Measurements from ENCODE around the gene ARMC6. TPM values are rescaled to one million over a fixed set of nuclear protein-coding genes. Genes with fewer than 3 reads are reported as not detected.
"Not testable (repeated sequence)": the region's sequence is repeated elsewhere in the genome, so short reads cannot be mapped to it uniquely, and the experiment has no call there.

ARMC6 gene
- total and polyA plus RNA-seq, 2 of the 13 experiments (the other 11 are each of a cell fraction or from before 2014, with no cell fraction given): 16.2 to 36.8 TPM

DNA sequence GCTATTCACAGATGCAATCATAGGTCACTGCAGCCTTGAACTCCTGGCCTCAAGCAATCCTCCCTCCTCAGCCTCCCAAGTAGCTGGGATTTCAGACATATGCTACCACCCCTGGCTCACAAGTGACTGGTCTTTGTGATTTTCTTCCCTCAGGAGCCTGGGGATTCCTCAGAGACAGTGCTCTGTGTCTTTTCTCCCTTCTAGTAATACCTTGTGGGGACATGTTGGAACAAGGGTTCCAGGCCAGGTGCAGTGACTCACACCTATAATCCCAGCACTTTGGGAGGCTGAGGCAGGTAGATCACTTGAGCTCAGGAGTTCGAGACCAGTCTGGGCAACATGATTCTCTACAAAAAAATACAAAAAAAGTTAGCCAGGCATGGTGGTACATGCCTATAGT is 10.0 kb upstream of the ARMC6 start:
- H4K20me1 ChIP-seq (ENCODE audit: insufficient read depth, low read length); DNase-seq (ENCODE audit: low spot score); H3K9ac ChIP-seq (ENCODE audit: insufficient read depth, low read depth, low read length); in situ Hi-C loops (cut with HindIII; ENCODE audit: extremely low pct_ligation_motif_present, low pct_unique_long_range_greater_than_20kb); H3K27me3 ChIP-seq (ENCODE audit: control insufficient read depth in 1 of 2, insufficient read depth in 2 of 2, low read length in 2 of 2); ATAC-seq; intact Hi-C loops (cut with micrococcal nuclease; ENCODE audit: unreplicated experiment); H3K4me3 ChIP-seq (replicated peaks in 1 of 3; ENCODE audit: insufficient read depth in 1 of 3, low read depth in 2 of 3, low read length in 3 of 3); H2AFZ ChIP-seq (ENCODE audit: low read length); BruUV-seq (replicated peaks); FAIRE-seq; H3K27ac ChIP-seq (ENCODE audit: extremely low read length, insufficient read depth, low read length); POLR2A ChIA-PET; CTCF ChIA-PET (ENCODE audit: low intra/inter-chr PET ratio, low total read pairs); H3K9me3 ChIP-seq (ENCODE audit: low read length): not testable (repeated sequence)
- Histone ChIP-seq H3K79me2 (ENCODE audit: insufficient read depth, low read length) (peaks cover 23% of the 10 kb centered on the region), H3K4me1 (ENCODE audit: insufficient read depth, low read length) (peaks cover 54% of the 10 kb centered on the region), H3K36me3 (replicated peaks in 1 of 2; ENCODE audit: control insufficient read depth in 1 of 2, insufficient read depth in 2 of 2, low read length in 2 of 2) (peaks cover 26 to 65% of the 10 kb centered on the region in 2 experiments), H3K4me2 (ENCODE audit: low read depth, low read length) (0 out of 2 replicates have a peak overlapping the region, but pooled peaks have one; percentile 8)
- 100% methylated on average over 1 of the region's 1 CpG for WGBS (ENCODE audit: low lambda C conversion rate)
- TF ChIP-seq, protein P1, sequence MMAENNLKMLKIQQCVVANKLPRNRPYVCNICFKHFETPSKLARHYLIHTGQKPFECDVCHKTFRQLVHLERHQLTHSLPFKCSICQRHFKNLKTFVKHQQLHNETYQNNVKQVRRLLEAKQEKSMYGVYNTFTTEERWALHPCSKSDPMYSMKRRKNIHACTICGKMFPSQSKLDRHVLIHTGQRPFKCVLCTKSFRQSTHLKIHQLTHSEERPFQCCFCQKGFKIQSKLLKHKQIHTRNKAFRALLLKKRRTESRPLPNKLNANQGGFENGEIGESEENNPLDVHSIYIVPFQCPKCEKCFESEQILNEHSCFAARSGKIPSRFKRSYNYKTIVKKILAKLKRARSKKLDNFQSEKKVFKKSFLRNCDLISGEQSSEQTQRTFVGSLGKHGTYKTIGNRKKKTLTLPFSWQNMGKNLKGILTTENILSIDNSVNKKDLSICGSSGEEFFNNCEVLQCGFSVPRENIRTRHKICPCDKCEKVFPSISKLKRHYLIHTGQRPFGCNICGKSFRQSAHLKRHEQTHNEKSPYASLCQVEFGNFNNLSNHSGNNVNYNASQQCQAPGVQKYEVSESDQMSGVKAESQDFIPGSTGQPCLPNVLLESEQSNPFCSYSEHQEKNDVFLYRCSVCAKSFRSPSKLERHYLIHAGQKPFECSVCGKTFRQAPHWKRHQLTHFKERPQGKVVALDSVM (CRISPR knock-in tag; IDR thresholded peaks at IDR 0.05): peak; percentile 37; the same call in 1 of the 2 replicates

- ATAC-seq: no peak
- no peak overlapping the region for H2AFZ ChIP-seq (ENCODE audit: low read length)
- peaks cover 54% of the 10 kb centered on the region for H3K4me1 ChIP-seq (ENCODE audit: insufficient read depth, low read length)
- H3K79me2 ChIP-seq (ENCODE audit: insufficient read depth, low read length): peaks cover 20% of the 10 kb centered on the region
- no peak overlapping the region for H3K4me3 ChIP-seq (replicated peaks in 1 of 3; ENCODE audit: insufficient read depth in 1 of 3, low read depth in 2 of 3, low read length in 3 of 3)
- WGBS (ENCODE audit: low lambda C conversion rate): 96% methylated on average over 11 of the region's 11 CpGs
- H4K20me1 ChIP-seq (ENCODE audit: insufficient read depth, low read length): peaks cover 9% of the 10 kb centered on the region; the same call in 1 of the 2 replicates
- in situ Hi-C loops (cut with HindIII; ENCODE audit: extremely low pct_ligation_motif_present, low pct_unique_long_range_greater_than_20kb) (no loop called here), intact Hi-C loops (cut with micrococcal nuclease; ENCODE audit: unreplicated experiment) (loop anchor here (2.0 kb wide), 1 partner anchor 19 kb away; no protein-coding TSS in a partner anchor)
- CTCF ChIA-PET (ENCODE audit: low intra/inter-chr PET ratio, low total read pairs): no interaction called here
- no peak overlapping the region for H3K27ac ChIP-seq (ENCODE audit: extremely low read length, insufficient read depth, low read length)
- H3K36me3 ChIP-seq (replicated peaks in 1 of 2; ENCODE audit: control insufficient read depth in 1 of 2, insufficient read depth in 2 of 2, low read length in 2 of 2): peaks cover 21 to 70% of the 10 kb centered on the region in 2 experiments
- no TSS peak for BruUV-seq (replicated peaks)
- H3K4me2 ChIP-seq (ENCODE audit: low read depth, low read length): no peak overlapping the region
- no peaks in the 10 kb centered on the region for H3K27me3 ChIP-seq (ENCODE audit: control insufficient read depth in 1 of 2, insufficient read depth in 2 of 2, low read length in 2 of 2)
- no peak for FAIRE-seq
- H3K9me3 ChIP-seq (ENCODE audit: low read length): no peaks in the 10 kb centered on the region
- POLR2A ChIA-PET: no interaction called here
- H3K9ac ChIP-seq (ENCODE audit: insufficient read depth, low read depth, low read length): no peak overlapping the region
- DNase-seq (ENCODE audit: low spot score): no peak
- no peak for TF ChIP-seq ZSCAN31 (CRISPR knock-in tag; IDR thresholded peaks at IDR 0.05; ENCODE audit: low read depth)
- no peak for TF ChIP-seq ZNF800 (CRISPR knock-in tag; IDR thresholded peaks at IDR 0.05)
- TF ChIP-seq, protein P2, sequence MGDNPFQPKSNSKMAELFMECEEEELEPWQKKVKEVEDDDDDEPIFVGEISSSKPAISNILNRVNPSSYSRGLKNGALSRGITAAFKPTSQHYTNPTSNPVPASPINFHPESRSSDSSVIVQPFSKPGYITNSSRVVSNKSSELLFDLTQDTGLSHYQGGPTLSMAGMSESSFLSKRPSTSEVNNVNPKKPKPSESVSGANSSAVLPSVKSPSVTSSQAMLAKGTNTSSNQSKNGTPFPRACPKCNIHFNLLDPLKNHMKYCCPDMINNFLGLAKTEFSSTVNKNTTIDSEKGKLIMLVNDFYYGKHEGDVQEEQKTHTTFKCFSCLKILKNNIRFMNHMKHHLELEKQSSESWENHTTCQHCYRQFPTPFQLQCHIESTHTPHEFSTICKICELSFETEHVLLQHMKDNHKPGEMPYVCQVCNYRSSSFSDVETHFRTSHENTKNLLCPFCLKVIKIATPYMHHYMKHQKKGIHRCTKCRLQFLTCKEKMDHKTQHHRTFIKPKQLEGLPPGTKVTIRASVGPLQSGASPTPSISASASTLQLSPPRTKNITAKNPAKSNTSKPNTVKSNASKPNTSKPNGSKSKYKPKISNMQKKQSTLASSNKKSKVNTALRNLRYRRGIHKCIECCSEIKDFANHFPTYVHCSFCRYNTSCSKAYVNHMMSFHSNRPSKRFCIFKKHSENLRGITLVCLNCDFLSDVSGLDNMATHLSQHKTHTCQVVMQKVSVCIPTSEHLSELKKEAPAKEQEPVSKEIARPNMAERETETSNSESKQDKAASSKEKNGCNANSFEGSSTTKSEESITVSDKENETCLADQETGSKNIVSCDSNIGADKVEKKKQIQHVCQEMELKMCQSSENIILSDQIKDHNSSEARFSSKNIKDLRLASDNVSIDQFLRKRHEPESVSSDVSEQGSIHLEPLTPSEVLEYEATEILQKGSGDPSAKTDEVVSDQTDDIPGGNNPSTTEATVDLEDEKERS (CRISPR knock-in tag; IDR thresholded peaks at IDR 0.05): no peak
- no peak for TF ChIP-seq ZNF234 (CRISPR knock-in tag; conservative IDR thresholded peaks at IDR 0.05)
- no peak for TF ChIP-seq ZNF691 (CRISPR knock-in tag; IDR thresholded peaks at IDR 0.05; ENCODE audit: borderline replicate concordance, low read depth)
- TF ChIP-seq ZNF7 (CRISPR knock-in tag; IDR thresholded peaks at IDR 0.05): no peak
- TF ChIP-seq ZNF431 (CRISPR knock-in tag; IDR thresholded peaks at IDR 0.05; ENCODE audit: borderline replicate concordance, low read depth): no peak
Observed at GRCh38 chr19:19025861-19026260, 7.5 kb upstream of the ARMC6 start.

All from HepG2 (cell line).